ENCODE results near the gene OXTR.

The OXTR gene

DNA sequence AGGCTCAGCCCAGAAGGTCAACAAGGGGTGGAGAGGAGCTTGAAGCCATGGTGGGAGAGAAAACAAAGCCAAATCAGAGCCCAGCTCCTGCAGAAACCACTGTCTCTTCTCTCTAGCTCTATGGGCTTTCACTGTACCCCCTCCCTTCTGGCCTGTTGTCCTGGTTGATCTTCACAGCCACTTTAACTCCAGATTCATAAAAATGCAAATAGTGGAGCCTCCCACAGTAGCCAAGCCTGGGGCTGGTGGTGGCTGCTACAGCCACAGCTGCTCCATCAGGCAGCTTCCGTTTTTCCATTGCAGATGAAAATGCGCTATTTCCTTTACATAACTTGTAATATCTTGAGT, 56.5 kb downstream of the OXTR start:
- no peak for DNase-seq (ENCODE audit: low read depth in 1 of 2, low spot score in 1 of 2)

GRCh38 chr3:8712045-8712907, 57.1 kb downstream of the OXTR start:
- DNase-seq (ENCODE audit: low read depth in 1 of 2, low spot score in 1 of 2), result no peak

- no peak for DNase-seq (ENCODE audit: low read depth in 1 of 2, low spot score in 1 of 2)
Measured at GRCh38 chr3:8709801-8710507, 59.5 kb downstream of the OXTR start.

DNA sequence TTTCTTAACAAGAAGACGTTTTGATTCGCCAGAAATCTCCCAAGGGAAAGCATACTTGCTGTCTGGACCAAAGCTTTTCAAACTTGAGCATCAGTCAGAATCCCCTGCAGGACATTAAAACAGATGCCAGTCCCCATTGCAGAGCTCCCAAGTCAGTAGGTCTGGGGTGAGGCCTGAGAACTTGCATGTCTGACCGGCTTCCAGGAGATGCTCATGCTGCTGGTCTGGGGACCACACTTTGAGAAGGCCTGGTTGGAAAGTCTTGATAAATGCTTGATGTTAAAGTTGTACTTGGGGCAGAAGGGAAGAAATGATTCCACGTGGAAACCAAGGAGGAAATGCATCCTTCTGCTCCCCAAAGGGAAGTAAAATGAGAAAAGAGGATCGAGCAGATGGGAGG, 60.1 kb downstream of the OXTR start:
- no peak for DNase-seq (ENCODE audit: low read depth in 1 of 2, low spot score in 1 of 2)

- DNase-seq (ENCODE audit: low read depth in 1 of 2, low spot score in 1 of 2), result no peak
Measured at GRCh38 chr3:8705575-8705974, 63.8 kb downstream of the OXTR start.

DNA sequence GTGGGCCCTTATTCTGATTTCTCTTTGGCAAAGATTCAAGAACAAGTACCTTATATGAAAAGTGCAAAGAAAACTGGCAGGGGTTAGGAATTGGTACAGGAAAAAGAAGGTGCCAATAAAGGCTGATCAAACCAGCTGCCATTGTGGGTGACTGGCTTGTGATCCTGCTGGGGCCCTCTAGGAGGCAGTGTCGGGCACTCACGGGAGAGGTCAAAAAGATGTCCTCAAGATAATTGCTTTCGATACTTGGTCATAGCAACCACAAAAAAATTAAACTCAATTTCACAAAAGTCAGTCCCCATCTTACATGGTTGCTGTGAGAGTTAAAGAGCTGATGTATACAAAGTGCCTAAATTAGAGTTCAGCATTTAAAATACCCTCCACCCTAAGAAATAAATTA, 66.9 kb downstream of the OXTR start:
- DNase-seq (ENCODE audit: low read depth in 1 of 2, low spot score in 1 of 2), result no peak

All from stimulated activated CD4-positive, alpha-beta T cell treated with anti-CD3 and anti-CD28 coated beads, Interleukin-15, amount 100 ng/mL, for 1 hour (primary cell).